Mesothelial cell of epicardium (in vitro differentiated cells): ENCODE measurements around the gene GGPS1. TPM values are rescaled to one million over a fixed set of nuclear protein-coding genes. Genes with fewer than 3 reads are reported as not detected.
A peak's percentile ranks its signal among the peaks of the same experiment; 100 is the strongest.

Source experiments
- DNase-seq, 2 experiments: peaks; one replicate each; pipeline ENCODE4 v3.0.0; 2021; ENCODE audit warnings: low spot score in 2 of 2; ENCODE audit not compliant: unreplicated experiment in 2 of 2
- H3K27ac Mint-ChIP-seq: 2 replicates; pipeline ENCODE4 v1.8.0; 2021; ENCODE audit warnings: mixed read lengths
- H3K27me3 Mint-ChIP-seq: 2 replicates; pipeline ENCODE4 v1.8.0; 2021; ENCODE audit warnings: low read depth, mixed read lengths
- H3K36me3 Mint-ChIP-seq: 2 replicates; pipeline ENCODE4 v1.8.0; 2021; ENCODE audit warnings: mixed read lengths
- H3K4me1 Mint-ChIP-seq: 2 replicates; pipeline ENCODE4 v1.8.0; 2021; ENCODE audit warnings: mixed read lengths
- H3K4me3 Mint-ChIP-seq: 2 replicates; pipeline ENCODE4 v1.8.0; 2021; ENCODE audit warnings: mild to moderate bottlenecking, moderate library complexity, mixed read lengths
- H3K9me3 Mint-ChIP-seq: 2 replicates; pipeline ENCODE4 v1.8.0; 2021; ENCODE audit warnings: mixed read lengths
- total RNA-seq: library from RNA; stranded (reverse); gene quantifications from 3 replicates; pipeline ENCODE4 v1.2.1, GENCODE V29; 2021
- TF ChIP-seq, protein P1 (sequence below): fragments of 200-600 bp; sonication (generic); IDR thresholded peaks from one replicate; pipeline ENCODE4 v1.5.0; 2021; ENCODE audit warnings: antibody characterized with exemption; ENCODE audit not compliant: unreplicated experiment

GGPS1 gene
- total RNA-seq, 1 donor from 2014 or later: 25.9 TPM

DNA sequence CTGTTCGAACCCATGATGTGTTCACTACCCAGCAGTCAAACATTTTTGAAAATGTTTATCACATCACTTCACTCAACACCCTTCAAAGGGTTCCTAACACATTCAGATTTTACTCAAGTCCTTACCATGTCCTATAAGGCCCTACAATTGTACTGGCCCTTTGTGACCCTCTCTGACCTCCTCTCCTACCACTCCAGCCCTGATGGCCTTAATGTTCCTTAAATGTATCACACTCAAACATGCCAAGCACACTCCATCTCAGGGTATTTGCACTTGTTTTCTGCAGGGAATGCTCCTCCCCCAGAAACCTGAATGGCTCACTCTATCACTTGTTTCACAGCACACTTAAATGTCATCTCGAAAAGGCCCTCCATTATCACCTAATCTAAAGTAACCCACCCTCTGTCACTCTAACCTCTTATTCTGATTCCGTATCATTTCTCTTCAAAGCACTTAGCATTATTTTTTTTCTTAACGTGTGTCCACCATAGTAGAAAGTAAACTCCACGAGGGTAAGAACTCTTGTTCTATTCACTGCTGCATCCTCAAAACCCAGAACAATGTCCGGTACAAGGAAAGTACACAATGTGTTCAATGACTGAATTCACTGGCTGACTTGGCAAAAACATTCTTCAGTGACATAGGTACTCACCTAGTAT, 7.7 kb upstream of the GGPS1 start:
- Mint-ChIP-seq H3K9me3 (no peaks in the 10 kb centered on the region), H3K4me1 (peaks cover 16% of the 10 kb centered on the region), H3K4me3 (no peak overlapping the region), H3K27me3 (no peaks in the 10 kb centered on the region), H3K27ac (no peak overlapping the region), H3K36me3 (peaks cover 22% of the 10 kb centered on the region)
- no peak for DNase-seq
- TF ChIP-seq, protein P1, sequence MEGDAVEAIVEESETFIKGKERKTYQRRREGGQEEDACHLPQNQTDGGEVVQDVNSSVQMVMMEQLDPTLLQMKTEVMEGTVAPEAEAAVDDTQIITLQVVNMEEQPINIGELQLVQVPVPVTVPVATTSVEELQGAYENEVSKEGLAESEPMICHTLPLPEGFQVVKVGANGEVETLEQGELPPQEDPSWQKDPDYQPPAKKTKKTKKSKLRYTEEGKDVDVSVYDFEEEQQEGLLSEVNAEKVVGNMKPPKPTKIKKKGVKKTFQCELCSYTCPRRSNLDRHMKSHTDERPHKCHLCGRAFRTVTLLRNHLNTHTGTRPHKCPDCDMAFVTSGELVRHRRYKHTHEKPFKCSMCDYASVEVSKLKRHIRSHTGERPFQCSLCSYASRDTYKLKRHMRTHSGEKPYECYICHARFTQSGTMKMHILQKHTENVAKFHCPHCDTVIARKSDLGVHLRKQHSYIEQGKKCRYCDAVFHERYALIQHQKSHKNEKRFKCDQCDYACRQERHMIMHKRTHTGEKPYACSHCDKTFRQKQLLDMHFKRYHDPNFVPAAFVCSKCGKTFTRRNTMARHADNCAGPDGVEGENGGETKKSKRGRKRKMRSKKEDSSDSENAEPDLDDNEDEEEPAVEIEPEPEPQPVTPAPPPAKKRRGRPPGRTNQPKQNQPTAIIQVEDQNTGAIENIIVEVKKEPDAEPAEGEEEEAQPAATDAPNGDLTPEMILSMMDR: no peak

DNA sequence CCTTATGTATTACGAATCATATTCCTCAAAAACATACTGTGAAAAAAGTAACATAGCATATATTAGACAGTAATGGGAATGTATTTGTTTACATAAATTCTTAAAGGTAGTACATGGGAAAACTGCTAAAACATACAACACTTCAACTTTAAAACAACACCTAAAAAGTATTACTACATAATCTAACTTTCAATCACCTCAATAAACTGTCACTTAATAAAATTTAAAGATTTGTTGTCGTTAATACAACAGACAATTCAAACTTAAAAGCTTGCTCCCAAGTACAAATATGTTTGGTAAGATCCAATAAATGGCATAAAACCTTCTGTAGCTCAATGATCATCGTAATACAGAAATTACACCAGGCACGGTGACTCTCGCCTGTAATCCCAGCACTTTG, 4.1 kb upstream of the GGPS1 start:
- Mint-ChIP-seq H3K27me3 (no peaks in the 10 kb centered on the region), H3K36me3 (peaks cover 10% of the 10 kb centered on the region), H3K4me1 (peaks cover 25% of the 10 kb centered on the region), H3K27ac (no peak overlapping the region), H3K4me3 (no peak overlapping the region), H3K9me3 (no peaks in the 10 kb centered on the region)
- TF ChIP-seq, protein P1: no peak
- DNase-seq: no peak

DNA sequence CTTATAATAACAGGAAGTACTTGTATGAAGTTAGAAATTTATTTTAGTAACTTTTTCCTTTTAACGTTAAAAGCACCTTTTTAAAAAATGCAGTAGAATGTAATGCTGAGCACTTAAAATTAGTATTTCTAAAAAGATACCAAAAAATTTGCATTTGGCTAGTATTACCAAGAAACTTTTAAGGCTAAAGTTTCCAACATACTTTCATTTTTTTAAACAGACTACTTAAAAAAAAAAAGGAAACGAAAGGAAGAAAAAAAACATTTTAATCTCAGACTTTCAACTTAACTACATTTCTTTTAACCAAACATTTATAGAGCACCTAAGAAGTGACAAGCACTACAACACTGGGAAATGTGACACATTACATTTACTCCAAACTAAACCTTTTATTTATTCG, 3.2 kb upstream of the GGPS1 start:
- H3K4me3 Mint-ChIP-seq: peak overlapping the region; percentile 93
- no peak overlapping the region for H3K27ac Mint-ChIP-seq
- no peaks in the 10 kb centered on the region for H3K27me3 Mint-ChIP-seq
- no peaks in the 10 kb centered on the region for H3K9me3 Mint-ChIP-seq
- no peak for DNase-seq
- H3K36me3 Mint-ChIP-seq: peaks cover 10% of the 10 kb centered on the region
- peaks cover 25% of the 10 kb centered on the region for H3K4me1 Mint-ChIP-seq
- TF ChIP-seq, protein P1: no peak

DNA sequence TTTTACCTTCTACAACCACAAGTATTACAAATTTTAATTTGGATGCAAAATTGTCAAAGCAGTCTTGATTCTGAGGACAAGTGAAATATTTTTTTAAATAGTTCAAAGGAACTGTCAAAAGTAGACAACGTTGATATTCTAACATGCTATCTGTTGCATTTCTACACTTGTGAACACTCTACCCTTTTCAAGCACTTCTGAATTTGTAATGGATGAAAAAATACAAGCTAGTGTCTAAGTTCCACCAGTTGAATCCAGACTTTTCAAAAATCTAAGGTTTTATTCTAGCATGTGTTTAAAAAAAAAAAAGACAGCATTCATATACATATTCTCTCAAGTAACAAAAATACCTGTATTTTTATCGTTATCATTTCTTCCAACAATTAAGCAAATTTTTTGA, 2.5 kb upstream of the GGPS1 start:
- TF ChIP-seq, protein P1: no peak
- peak overlapping the region; percentile 96 for H3K27ac Mint-ChIP-seq
- peaks cover 25% of the 10 kb centered on the region for H3K4me1 Mint-ChIP-seq
- no peaks in the 10 kb centered on the region for H3K9me3 Mint-ChIP-seq
- no peaks in the 10 kb centered on the region for H3K27me3 Mint-ChIP-seq
- DNase-seq: no peak
- H3K36me3 Mint-ChIP-seq: peaks cover 4% of the 10 kb centered on the region
- H3K4me3 Mint-ChIP-seq: peak overlapping the region; percentile 93

DNA sequence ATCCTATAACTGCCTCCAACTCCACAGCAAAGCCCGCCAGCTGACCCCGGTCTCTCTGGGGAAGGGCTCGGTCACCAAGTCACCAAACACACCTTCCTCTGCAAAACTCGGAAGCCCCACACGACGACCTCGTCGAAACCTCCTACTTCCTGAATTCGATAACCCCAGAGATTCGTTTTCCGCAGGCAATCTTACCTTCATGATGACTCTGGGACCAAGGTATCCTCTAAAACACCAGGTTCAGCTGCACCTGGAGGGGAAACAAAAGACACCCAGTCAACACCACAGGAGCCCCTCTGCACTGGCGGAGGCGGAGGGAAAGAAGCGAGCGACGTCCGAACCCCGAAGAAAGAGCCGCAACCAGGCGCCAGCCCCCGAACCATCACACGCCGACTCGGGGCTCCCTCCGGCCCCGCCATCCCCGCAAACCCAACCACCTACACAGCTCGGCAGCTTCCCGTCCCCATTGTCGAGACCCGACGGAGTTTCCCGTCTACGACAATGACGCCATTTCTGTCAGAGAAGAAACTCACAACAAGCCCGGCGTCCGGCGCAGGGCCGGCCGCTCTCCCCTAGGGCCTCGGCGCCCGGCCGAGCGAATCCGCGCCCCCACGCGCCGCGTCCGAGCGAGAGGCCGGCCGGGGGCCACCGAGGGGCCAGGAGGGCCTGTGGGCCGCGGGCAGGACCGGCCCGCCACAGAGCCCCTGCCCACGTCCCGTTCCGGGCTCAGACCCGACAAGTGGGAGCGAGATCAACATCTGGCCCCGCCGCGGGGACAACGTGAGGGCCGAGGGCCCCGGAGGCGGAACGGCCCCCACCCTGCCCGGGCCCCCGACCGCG, 1.4 kb upstream of the GGPS1 start:
- no peaks in the 10 kb centered on the region for H3K27me3 Mint-ChIP-seq
- TF ChIP-seq, protein P1: no peak
- no peaks in the 10 kb centered on the region for H3K9me3 Mint-ChIP-seq
- peak; percentile 30 to 52 for DNase-seq
- peak overlapping the region; percentile 93 for H3K4me3 Mint-ChIP-seq
- peaks cover 28% of the 10 kb centered on the region for H3K4me1 Mint-ChIP-seq
- peak overlapping the region; percentile 96 for H3K27ac Mint-ChIP-seq
- H3K36me3 Mint-ChIP-seq: peaks cover 3% of the 10 kb centered on the region
